Stomach (tissue), 9 donors: ENCODE measurements around the gene CYP2W1. TPM values are rescaled to one million over a fixed set of nuclear protein-coding genes. Genes with fewer than 3 reads are reported as not detected.

Experiments
- DNase-seq, 2 donors: peaks; one replicate each; pipeline versions ENCODE4 v3.0.0 to v3.0.0-alpha.2; 2013 to 2019
- H3K27ac ChIP-seq, 5 donors: fragments of 200-600 bp in 4 of 5; sonication (generic) in 4 of 5; one replicate each; pipeline ENCODE4 v1.5.1; 2013 to 2019; ENCODE audit warnings: mild to moderate bottlenecking in 1 of 5, moderate library complexity in 1 of 5
- H3K27me3 ChIP-seq, 3 donors: fragments of 200-600 bp; sonication (generic); one replicate each; pipeline ENCODE4 v1.5.1; 2017 to 2019; ENCODE audit warnings: mixed run types in 1 of 3
- H3K36me3 ChIP-seq, 4 donors: fragments of 200-600 bp; sonication (generic); 1 replicate in 3 of 4; 2 replicates in 1 of 4; pipeline ENCODE4 v1.5.1; 2016 to 2019
- H3K4me1 ChIP-seq, 4 donors: fragments of 200-600 bp; sonication (generic); one replicate each; pipeline ENCODE4 v1.5.1; 2016 to 2019
- H3K4me3 ChIP-seq, 4 donors: fragments of 200-600 bp; sonication (generic) in 3 of 4; one replicate each; pipeline ENCODE4 v1.5.1; 2016 to 2019; ENCODE audit warnings: mild to moderate bottlenecking in 1 of 4
- H3K9me3 ChIP-seq, 4 donors: fragments of 200-600 bp; sonication (generic); one replicate each; pipeline ENCODE4 v1.5.1; 2016 to 2019
- CTCF ChIP-seq, 7 experiments: fragments of 450-650 bp in 4 of 7; fragments of 200-600 bp in 3 of 7; sonication (generic) in 3 of 7; IDR thresholded peaks; one replicate each; pipeline ENCODE4 v1.5.1; 2016 to 2019; ENCODE audit warnings: antibody characterized with exemption in 7 of 7, control low read depth in 2 of 7, mild to moderate bottlenecking in 1 of 7
- EP300 ChIP-seq: sonication (generic); formaldehyde crosslinking; IDR thresholded peaks from one replicate; pipeline ENCODE4 v1.6.1; 2017; ENCODE audit warnings: antibody characterized with exemption
- POLR2A ChIP-seq, 4 donors: fragments of 450-650 bp; IDR thresholded peaks; one replicate each; pipeline ENCODE4 v1.6.1; 2016; ENCODE audit warnings: antibody characterized with exemption in 4 of 4, control low read depth in 2 of 4, mild to moderate bottlenecking in 1 of 4, moderate library complexity in 1 of 4
- POLR2AphosphoS5 ChIP-seq, 3 donors: sonication (generic); formaldehyde crosslinking; IDR thresholded peaks; one replicate each; pipeline ENCODE4 v1.6.1; 2016; ENCODE audit warnings: antibody characterized with exemption in 3 of 3
- WGBS, 5 donors: extraction: QIAGEN DNeasy Blood & Tissue Kit in 3 of 5; methylation state at CpG; one replicate each; pipeline versions ENCODE4 v1.1.5 to v1.1.7; 2013 to 2018; 5-methylcytosine and 5-hydroxymethylcytosine counted together
- intact Hi-C: fragments of 100-400 bp; cut with DNase I; formaldehyde crosslinking; loops from one replicate; pipeline ENCODE4 v1.15.1; 2023; ENCODE audit warnings: low total_unique reads
- polyA plus RNA-seq, 3 donors: library from polyadenylated mRNA; stranded (reverse); fragments of 200-250 nt; gene quantifications; one replicate each; pipeline ENCODE4 v1.2.3, GENCODE V29; 2013
- total RNA-seq, 5 donors: library from RNA; depleted of rRNA; stranded (reverse); fragments of >200 nt; gene quantifications; one replicate each; pipeline versions ENCODE4 v1.1.0 to v1.2.3, GENCODE V29; 2014 to 2016
- donor health status: healthy with polysubstance abuse.
- donor health status: Bipolar disorder and iron deficiency.
- donor health status: healthy.

Gene CYP2W1
- total and polyA plus RNA-seq, 8 donors = 0.31 to 7.0 (median 0.65) TPM; not detected in 5

DNA sequence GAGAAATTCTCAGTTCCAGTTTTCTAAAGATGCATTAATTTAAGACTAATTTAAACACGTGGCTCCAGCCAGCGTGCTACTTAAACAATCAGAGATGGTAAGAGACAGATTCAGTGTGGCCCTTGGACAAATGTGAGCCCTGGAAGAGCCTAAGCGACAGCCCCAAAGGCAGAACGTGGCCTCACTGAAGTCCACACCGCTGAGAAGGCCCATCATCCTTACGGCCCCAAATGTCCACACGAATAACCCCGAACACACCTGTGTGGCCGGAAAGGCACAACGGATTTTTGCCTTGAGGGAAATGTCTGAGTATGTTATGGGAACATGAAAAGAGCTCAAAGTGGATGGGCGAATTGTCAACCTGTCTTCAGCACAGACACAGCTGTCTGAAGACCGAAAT, 10.9 kb upstream of the CYP2W1 start:
- intact Hi-C loops = no loop called here
- H3K4me3 ChIP-seq = no peak overlapping the region
- H3K36me3 ChIP-seq = peaks cover 44 to 65% (median 63%) of the 10 kb centered on the region in 4 donors
- WGBS, 5 donors = 86 to 91% (median 89%) methylated on average over 12 of the region's 12 CpGs
- no peak overlapping the region for H3K27ac ChIP-seq
- H3K27me3 ChIP-seq = no peaks in the 10 kb centered on the region
- TF ChIP-seq CTCF (IDR thresholded peaks at IDR 0.05) (no peak), POLR2A (IDR thresholded peaks at IDR 0.05) (no peak), EP300 (no peak), POLR2AphosphoS5 (IDR thresholded peaks at IDR 0.05) (no peak)
- no peak for DNase-seq
- no peaks in the 10 kb centered on the region for H3K9me3 ChIP-seq
- H3K4me1 ChIP-seq = peaks cover 24 to 60% (median 52%) of the 10 kb centered on the region in 4 donors

- no peak for DNase-seq
- H3K27ac ChIP-seq = no peak overlapping the region
- TF ChIP-seq CTCF (IDR thresholded peaks at IDR 0.05) = no peak
- TF ChIP-seq POLR2AphosphoS5 (IDR thresholded peaks at IDR 0.05) = no peak
- TF ChIP-seq POLR2A (IDR thresholded peaks at IDR 0.05) = no peak
- no peak for TF ChIP-seq EP300
- peak overlapping the region in 1 of 4 donors; percentile 97 for H3K4me3 ChIP-seq
- WGBS, 5 donors = 56 to 66% (median 61%) methylated on average over 10 of the region's 10 CpGs
- H3K9me3 ChIP-seq = no peaks in the 10 kb centered on the region
- no peaks in the 10 kb centered on the region for H3K27me3 ChIP-seq
- peaks cover 30 to 67% (median 59%) of the 10 kb centered on the region in 4 donors for H3K4me1 ChIP-seq
- peaks cover 37 to 58% (median 56%) of the 10 kb centered on the region in 4 donors for H3K36me3 ChIP-seq
- intact Hi-C loops = no loop called here
Measured at GRCh38 chr7:972676-973309, 10.2 kb upstream of the CYP2W1 start.

DNA sequence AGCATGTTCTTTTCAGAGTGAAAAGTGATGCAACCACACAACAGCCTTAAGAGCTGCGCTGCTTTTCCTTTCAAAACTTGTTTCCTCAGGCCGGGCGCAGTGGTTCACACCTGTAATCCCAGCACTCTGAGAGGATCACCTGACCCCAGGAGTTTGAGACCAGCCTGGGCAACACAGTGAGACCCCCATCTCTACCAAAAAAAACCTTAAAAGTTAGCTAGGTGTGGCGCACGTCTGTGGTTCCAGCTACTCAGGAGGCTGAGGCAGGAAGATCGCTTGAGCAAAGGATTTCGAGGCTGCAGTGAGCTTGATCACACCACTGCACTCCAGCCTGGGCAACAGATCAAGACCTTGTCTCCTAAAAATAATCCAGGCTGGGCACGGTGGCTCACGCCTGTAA, 9.7 kb upstream of the CYP2W1 start:
- no peaks in the 10 kb centered on the region for H3K9me3 ChIP-seq
- peaks cover 30 to 71% (median 64%) of the 10 kb centered on the region in 4 donors for H3K4me1 ChIP-seq
- H3K4me3 ChIP-seq = peak overlapping the region in 2 of 4 donors; percentile 88 to 97
- H3K36me3 ChIP-seq = peaks cover 32 to 53% (median 51%) of the 10 kb centered on the region in 4 donors
- no peak overlapping the region for H3K27ac ChIP-seq
- 71 to 84% (median 75%) methylated on average over 9 of the region's 9 CpGs for WGBS, 5 donors
- no peak for DNase-seq
- TF ChIP-seq EP300 = no peak
- no peak for TF ChIP-seq CTCF (IDR thresholded peaks at IDR 0.05)
- no peak for TF ChIP-seq POLR2A (IDR thresholded peaks at IDR 0.05)
- no peak for TF ChIP-seq POLR2AphosphoS5 (IDR thresholded peaks at IDR 0.05)
- no peaks in the 10 kb centered on the region for H3K27me3 ChIP-seq
- intact Hi-C loops = no loop called here

- peaks cover 30 to 74% (median 65%) of the 10 kb centered on the region in 4 donors for H3K4me1 ChIP-seq
Measured at GRCh38 chr7:974172-974571, 8.8 kb upstream of the CYP2W1 start.

More at GRCh38 chr7:974172-974571, 8.8 kb upstream of the CYP2W1 start:
- intact Hi-C loops = no loop called here
- 15 to 24% (median 19%) methylated on average over 7 of the region's 7 CpGs for WGBS, 5 donors
- Histone ChIP-seq H3K27ac (peak overlapping the region in 2 of 5 donors; percentile 94 to 97), H3K27me3 (no peaks in the 10 kb centered on the region), H3K4me3 (peak overlapping the region; percentile 72 to 97 (median 92)), H3K9me3 (no peaks in the 10 kb centered on the region), H3K36me3 (peaks cover 24 to 44% (median 42%) of the 10 kb centered on the region in 4 donors)
- no peak for DNase-seq
- TF ChIP-seq CTCF (IDR thresholded peaks at IDR 0.05) (no peak), EP300 (no peak), POLR2AphosphoS5 (IDR thresholded peaks at IDR 0.05) (no peak), POLR2A (IDR thresholded peaks at IDR 0.05) (no peak)
